Neuron (in vitro differentiated cells): ENCODE measurements around the gene CPNE5.

Source experiments
- H2AFZ ChIP-seq: one replicate; pipeline ENCODE4 v1.6.1; 2013; ENCODE audit warnings: low read depth, mild to moderate bottlenecking, inconsistent platforms, low read length, moderate library complexity
- H3K27me3 ChIP-seq: one replicate; pipeline ENCODE4 v1.6.1; 2013; ENCODE audit warnings: low read length; ENCODE audit not compliant: insufficient read depth
- H3K36me3 ChIP-seq: one replicate; pipeline ENCODE4 v1.6.1; 2013; ENCODE audit warnings: low read length; ENCODE audit not compliant: insufficient read depth
- H3K4me1 ChIP-seq: one replicate; pipeline ENCODE4 v1.6.1; 2013; ENCODE audit warnings: low read length; ENCODE audit not compliant: insufficient read depth
- H3K4me3 ChIP-seq: 2 replicates; pipeline ENCODE4 v1.5.1; 2013; ENCODE audit warnings: mild to moderate bottlenecking, low read length, moderate library complexity
- H3K9me3 ChIP-seq: one replicate; pipeline ENCODE4 v1.6.1; 2013; ENCODE audit warnings: low read length

Gene CPNE5

GRCh38 chr6:36752187-36752885 is 86.9 kb downstream of the CPNE5 start:
- Histone ChIP-seq H3K36me3 (no peaks in the 10 kb centered on the region), H3K4me1 (peaks cover 3% of the 10 kb centered on the region), H2AFZ (no peak overlapping the region), H3K9me3 (no peaks in the 10 kb centered on the region), H3K4me3 (no peak overlapping the region), H3K27me3 (no peaks in the 10 kb centered on the region)

DNA sequence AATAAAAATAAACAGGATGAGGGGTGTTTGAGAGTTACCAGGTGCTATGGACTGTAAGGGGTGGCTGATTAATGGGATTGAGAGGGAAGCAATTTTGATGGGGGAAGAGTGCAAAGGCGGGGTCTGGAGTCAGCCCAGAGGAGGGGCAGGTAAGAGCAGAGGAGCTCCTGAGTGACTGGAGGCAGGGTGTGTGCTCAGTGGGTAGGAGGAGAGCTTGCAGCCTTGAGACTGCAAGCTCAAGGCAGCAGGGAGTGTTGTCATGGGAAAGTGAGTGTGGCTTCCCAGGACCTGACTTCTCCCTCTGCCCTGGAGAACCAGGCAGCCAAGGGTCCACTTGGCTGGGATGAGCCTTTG is 87.4 kb downstream of the CPNE5 start:
- Histone ChIP-seq H3K4me3 (no peak overlapping the region), H3K27me3 (no peaks in the 10 kb centered on the region), H3K9me3 (no peaks in the 10 kb centered on the region), H3K36me3 (no peaks in the 10 kb centered on the region), H2AFZ (no peak overlapping the region), H3K4me1 (peaks cover 3% of the 10 kb centered on the region)

GRCh38 chr6:36751091-36751490 is 88.2 kb downstream of the CPNE5 start:
- Histone ChIP-seq H3K4me1 (peaks cover 3% of the 10 kb centered on the region), H3K27me3 (peaks cover 3% of the 10 kb centered on the region), H3K36me3 (no peaks in the 10 kb centered on the region), H2AFZ (no peak overlapping the region), H3K4me3 (no peak overlapping the region), H3K9me3 (no peaks in the 10 kb centered on the region)

DNA sequence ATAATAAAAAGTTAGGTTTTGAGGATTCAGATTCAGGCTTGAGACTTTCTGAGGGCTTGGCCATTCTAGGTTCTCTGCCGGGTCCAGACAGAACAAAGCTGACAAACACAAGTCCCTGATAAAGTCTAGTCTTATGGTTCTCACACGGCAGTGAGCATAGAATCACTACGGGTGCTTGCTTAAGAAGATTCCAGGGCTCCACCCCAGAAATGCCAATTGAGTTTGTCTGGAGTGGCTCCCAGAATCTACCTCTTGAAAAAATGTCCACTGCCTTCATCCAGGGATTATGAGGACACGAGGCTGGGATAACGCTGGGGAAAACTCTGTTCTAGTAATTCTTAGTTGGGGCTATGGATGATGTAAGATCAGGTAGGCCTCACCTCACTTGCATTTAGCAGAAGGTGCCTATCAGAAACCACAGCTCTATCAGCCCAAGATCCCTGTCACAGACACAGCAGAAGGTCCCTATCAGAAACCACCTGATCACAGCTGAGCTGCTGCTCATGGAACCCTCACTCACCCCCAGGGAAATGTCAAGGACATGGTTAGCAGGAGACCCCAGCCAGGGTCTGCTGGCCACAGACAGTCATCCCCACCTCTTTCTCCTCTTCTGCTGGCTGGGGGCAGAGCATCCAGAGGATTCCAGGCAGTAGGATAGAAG is 89.3 kb downstream of the CPNE5 start:
- H3K27me3 ChIP-seq, result peaks cover 8% of the 10 kb centered on the region
- no peak overlapping the region for H2AFZ ChIP-seq
- no peaks in the 10 kb centered on the region for H3K9me3 ChIP-seq
- H3K36me3 ChIP-seq, result no peaks in the 10 kb centered on the region
- H3K4me1 ChIP-seq, result peaks cover 3% of the 10 kb centered on the region
- no peak overlapping the region for H3K4me3 ChIP-seq

DNA sequence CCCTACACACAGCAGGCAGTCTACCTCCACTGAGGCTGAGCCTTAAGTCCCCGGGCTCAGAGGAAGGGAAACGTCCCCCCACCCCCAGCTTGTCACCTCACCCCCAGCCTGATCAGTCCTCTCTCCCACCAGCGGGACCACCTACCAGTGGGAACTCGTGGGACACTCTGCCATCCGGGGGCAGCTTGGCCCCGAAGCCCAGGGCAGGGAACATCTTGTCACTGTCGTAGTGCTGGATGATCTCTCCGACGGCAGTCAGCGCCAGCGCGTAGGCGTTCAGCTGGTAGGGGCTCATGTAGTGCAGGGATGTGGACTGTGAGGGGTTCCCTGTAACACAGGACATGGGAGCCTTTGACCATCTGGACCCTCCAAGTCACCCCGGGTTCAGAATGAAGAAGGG is 93.0 kb downstream of the CPNE5 start:
- H2AFZ ChIP-seq, result no peak overlapping the region
- peaks cover 8% of the 10 kb centered on the region for H3K27me3 ChIP-seq
- no peaks in the 10 kb centered on the region for H3K9me3 ChIP-seq
- no peak overlapping the region for H3K4me3 ChIP-seq
- no peaks in the 10 kb centered on the region for H3K36me3 ChIP-seq
- H3K4me1 ChIP-seq, result no peaks in the 10 kb centered on the region

DNA sequence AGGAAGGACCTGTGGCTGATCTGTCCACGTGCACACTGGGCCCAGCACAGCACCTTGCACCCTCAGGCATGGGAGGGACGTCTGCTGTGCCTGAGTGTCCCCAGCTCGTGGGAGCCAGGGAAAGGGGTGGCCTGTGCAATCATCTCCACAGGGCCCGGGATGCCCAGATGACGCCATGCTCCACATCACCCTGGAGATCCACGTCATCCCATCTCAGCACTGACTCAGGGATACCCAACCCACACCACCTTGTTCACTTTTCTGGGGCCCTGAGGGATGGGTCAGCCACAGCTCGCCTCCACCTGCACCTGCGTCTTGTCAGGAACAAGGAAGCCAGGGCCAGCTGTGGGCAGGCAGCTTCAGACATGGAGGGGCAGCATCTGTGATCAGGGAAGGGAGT is 93.4 kb downstream of the CPNE5 start:
- Histone ChIP-seq H3K36me3 (no peaks in the 10 kb centered on the region), H2AFZ (no peak overlapping the region), H3K4me3 (no peak overlapping the region), H3K4me1 (no peaks in the 10 kb centered on the region), H3K9me3 (no peaks in the 10 kb centered on the region), H3K27me3 (peaks cover 8% of the 10 kb centered on the region)

GRCh38 chr6:36745283-36745682 is 94.0 kb downstream of the CPNE5 start:
- H3K9me3 ChIP-seq, result no peaks in the 10 kb centered on the region
- no peaks in the 10 kb centered on the region for H3K36me3 ChIP-seq
- no peak overlapping the region for H2AFZ ChIP-seq
- H3K4me3 ChIP-seq, result no peak overlapping the region
- no peaks in the 10 kb centered on the region for H3K4me1 ChIP-seq
- H3K27me3 ChIP-seq, result peaks cover 8% of the 10 kb centered on the region

- Histone ChIP-seq H3K4me1 (no peaks in the 10 kb centered on the region), H3K9me3 (no peaks in the 10 kb centered on the region), H3K36me3 (no peaks in the 10 kb centered on the region), H3K27me3 (peaks cover 14% of the 10 kb centered on the region), H3K4me3 (no peak overlapping the region), H2AFZ (no peak overlapping the region)
These were observed 95.0 kb downstream of the CPNE5 start for GRCh38 chr6:36744304-36744673.

GRCh38 chr6:36743538-36744303 is 95.5 kb downstream of the CPNE5 start:
- Histone ChIP-seq H3K4me3 (no peak overlapping the region), H2AFZ (no peak overlapping the region), H3K27me3 (peaks cover 18% of the 10 kb centered on the region), H3K36me3 (no peaks in the 10 kb centered on the region), H3K4me1 (no peaks in the 10 kb centered on the region), H3K9me3 (no peaks in the 10 kb centered on the region)

DNA sequence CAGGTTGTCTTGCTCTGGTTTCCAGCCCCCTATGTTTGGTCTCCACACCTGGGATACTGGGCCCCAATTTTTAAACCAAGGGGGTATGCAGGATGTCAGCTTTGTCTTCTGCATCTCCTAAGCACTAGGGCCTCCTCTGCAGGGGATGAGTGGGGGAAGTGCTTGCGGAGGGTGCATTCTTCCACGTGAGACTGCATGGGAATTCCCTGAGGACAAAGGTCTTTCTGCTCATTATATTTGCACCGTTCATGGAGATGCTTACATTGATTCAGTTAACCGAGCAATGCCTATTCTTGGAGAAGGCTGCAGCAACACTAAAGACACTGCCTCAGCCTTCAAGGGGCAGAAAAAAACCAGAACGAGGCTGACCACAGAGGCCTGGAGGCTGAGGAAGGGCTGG is 96.2 kb downstream of the CPNE5 start:
- no peaks in the 10 kb centered on the region for H3K4me1 ChIP-seq
- H3K9me3 ChIP-seq, result no peaks in the 10 kb centered on the region
- H3K27me3 ChIP-seq, result peaks cover 21% of the 10 kb centered on the region
- no peaks in the 10 kb centered on the region for H3K36me3 ChIP-seq
- H3K4me3 ChIP-seq, result no peak overlapping the region
- no peak overlapping the region for H2AFZ ChIP-seq

GRCh38 chr6:36742146-36742545 is 97.1 kb downstream of the CPNE5 start:
- no peaks in the 10 kb centered on the region for H3K4me1 ChIP-seq
- H3K4me3 ChIP-seq, result no peak overlapping the region
- H2AFZ ChIP-seq, result no peak overlapping the region
- H3K9me3 ChIP-seq, result no peaks in the 10 kb centered on the region
- no peaks in the 10 kb centered on the region for H3K36me3 ChIP-seq
- H3K27me3 ChIP-seq, result peaks cover 21% of the 10 kb centered on the region

DNA sequence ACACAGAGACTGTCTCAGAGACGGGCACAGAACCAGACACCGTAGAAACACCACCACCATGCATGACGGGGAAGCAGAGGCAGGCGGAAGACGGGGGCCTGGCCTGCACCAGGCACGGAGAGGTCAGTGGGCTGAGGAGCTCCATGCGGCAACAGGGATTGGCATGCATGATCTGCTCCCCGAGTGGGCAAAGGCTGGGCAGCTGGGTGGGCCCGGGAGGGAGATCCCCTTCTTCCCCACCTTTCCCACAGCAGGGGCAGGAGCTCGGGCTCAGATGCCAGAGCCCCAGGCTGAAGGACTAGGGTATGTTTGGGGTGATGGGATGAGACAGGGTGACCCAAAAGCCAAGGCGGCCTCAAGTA is 98.4 kb downstream of the CPNE5 start:
- Histone ChIP-seq H3K27me3 (peaks cover 14% of the 10 kb centered on the region), H3K36me3 (no peaks in the 10 kb centered on the region), H2AFZ (no peak overlapping the region), H3K4me1 (no peaks in the 10 kb centered on the region), H3K9me3 (no peaks in the 10 kb centered on the region), H3K4me3 (no peak overlapping the region)

DNA sequence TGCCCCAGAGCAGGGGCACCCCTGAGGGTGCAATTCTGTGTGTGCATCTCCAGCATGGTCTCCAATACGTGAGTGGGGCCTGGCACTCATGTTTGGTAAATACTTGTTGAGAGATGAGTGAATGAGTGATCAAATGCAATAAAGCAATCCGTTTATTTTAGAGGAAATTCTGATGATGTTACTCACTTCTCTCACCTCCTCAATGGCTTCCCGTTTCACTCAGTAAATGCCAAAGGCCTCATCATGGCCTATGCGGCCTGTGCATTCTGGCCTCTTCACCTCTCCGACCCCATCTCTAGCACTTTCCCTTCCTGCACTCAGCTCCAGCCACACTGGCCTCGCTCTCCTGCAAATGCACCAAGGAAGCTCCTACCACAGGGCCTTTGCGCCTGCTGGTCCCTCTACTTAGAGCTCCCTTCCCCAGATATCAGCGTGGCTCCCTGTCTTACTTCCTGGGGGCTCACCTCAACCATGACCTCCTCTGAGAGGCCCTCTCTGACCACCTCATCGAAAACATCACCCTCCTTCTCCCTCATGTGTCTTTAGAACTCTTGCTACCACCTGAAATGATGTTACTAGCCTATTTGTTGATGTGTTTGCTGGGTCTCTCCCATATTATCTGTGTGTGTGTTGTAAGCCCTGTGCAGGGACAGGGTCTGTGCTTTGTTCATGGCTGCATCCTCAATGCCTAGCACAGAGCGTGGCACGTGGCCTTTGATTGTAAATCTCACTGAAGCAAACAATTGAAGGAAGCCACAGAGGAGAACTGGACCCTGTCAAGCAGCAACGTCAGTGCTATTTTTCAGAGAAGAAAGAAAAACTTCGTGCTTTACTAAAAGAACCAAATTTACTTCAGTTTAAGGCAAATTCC is 99.1 kb downstream of the CPNE5 start:
- Histone ChIP-seq H3K9me3 (no peaks in the 10 kb centered on the region), H3K27me3 (peaks cover 13% of the 10 kb centered on the region), H3K4me1 (no peaks in the 10 kb centered on the region), H2AFZ (no peak overlapping the region), H3K4me3 (no peak overlapping the region), H3K36me3 (no peaks in the 10 kb centered on the region)
